Left lung (tissue), 10 donors: ENCODE measurements around the gene ZNF771. TPM values are rescaled to one million over a fixed set of nuclear protein-coding genes. Genes with fewer than 3 reads are reported as not detected.
A peak's percentile ranks its signal among the peaks of the same experiment; 100 is the strongest.

ENCODE experiments used
- ATAC-seq: fragments of 200-7000 bp; cut with Tn5 transposase; one replicate; pipeline ENCODE4 v1.9.1; 2020; ENCODE audit warnings: moderate library complexity
- DNase-seq, 4 donors: peaks; one replicate each; pipeline ENCODE4 v3.0.0-alpha.2; 2013 to 2020
- H3K27ac ChIP-seq, 2 donors: fragments of 200-600 bp; sonication (generic) in 1 of 2; one replicate each; pipeline versions ENCODE4 v1.5.0 to v1.8.0; 2020 to 2021
- H3K27me3 ChIP-seq, 2 donors: fragments of 200-600 bp; sonication (generic) in 1 of 2; one replicate each; pipeline versions ENCODE4 v1.5.0 to v1.8.0; 2020 to 2021
- H3K36me3 ChIP-seq, 2 donors: fragments of 200-600 bp; sonication (generic) in 1 of 2; one replicate each; pipeline versions ENCODE4 v1.5.0 to v1.8.0; 2020 to 2021
- H3K4me1 ChIP-seq, 2 donors: fragments of 200-600 bp; one replicate each; pipeline ENCODE4 v1.8.0; 2021
- H3K4me3 ChIP-seq, 2 donors: fragments of 200-600 bp; sonication (generic) in 1 of 2; one replicate each; pipeline versions ENCODE4 v1.5.0 to v1.8.0; 2020 to 2021; ENCODE audit warnings: mild to moderate bottlenecking in 1 of 2
- H3K9me3 ChIP-seq, 2 donors: fragments of 200-600 bp; sonication (generic) in 1 of 2; one replicate each; pipeline versions ENCODE4 v1.5.0 to v1.8.0; 2020 to 2021
- CTCF ChIP-seq, 2 donors: fragments of 200-600 bp; sonication (generic) in 1 of 2; IDR thresholded peaks; one replicate each; pipeline versions ENCODE4 v1.5.0 to v1.8.0; 2021; ENCODE audit warnings: antibody characterized with exemption in 2 of 2
- intact Hi-C, 2 donors: fragments of 100-400 bp; cut with DNase I; formaldehyde crosslinking; loops; one replicate each; pipeline versions ENCODE4 v1.11.2 to v1.14.2; 2022
- polyA plus RNA-seq, 6 donors: library from polyadenylated mRNA; unstranded; fragments of 120-200 nt; gene quantifications; one replicate each; pipeline ENCODE4 v1.2.1, GENCODE V29; 2013; ENCODE audit not compliant: insufficient read length in 6 of 6
- total RNA-seq, 2 donors: library from RNA; stranded (reverse); fragmentation: NEBNext Ultra II Directional; extraction: Animal tissue kit (Norgen Biotek cat#: 25700); gene quantifications; one replicate each; pipeline ENCODE4 v1.2.1, GENCODE V29; 2021
- donor health status: DM: no; HTN: yes; CAD: no.
- donor health status: DM: no; HTN: no; CAD: no.

The ZNF771 gene
- total and polyA plus RNA-seq, 8 donors, result 4.0 to 8.5 (median 5.8) TPM

GRCh38 chr16:30369938-30370455 lies 37.4 kb upstream of the ZNF771 start:
- H3K36me3 ChIP-seq, result peaks cover 0 to 19% of the 10 kb centered on the region in 2 donors
- no peaks in the 10 kb centered on the region for H3K27me3 ChIP-seq
- ATAC-seq, result no peak
- intact Hi-C loops, result no loop called here
- no peak for TF ChIP-seq CTCF (IDR thresholded peaks at IDR 0.05)
- peaks cover 4 to 42% of the 10 kb centered on the region in 2 donors for H3K4me1 ChIP-seq
- no peak for DNase-seq
- peak overlapping the region; percentile 76 to 93 for H3K4me3 ChIP-seq
- H3K27ac ChIP-seq, result peak overlapping the region; percentile 62 to 83
- no peaks in the 10 kb centered on the region for H3K9me3 ChIP-seq

- TF ChIP-seq CTCF (IDR thresholded peaks at IDR 0.05), result peak in 1 of 2 donors; percentile 33
- ATAC-seq, result peak; percentile 92
- Histone ChIP-seq H3K4me3 (peak within 1 kb of the TSS; percentile 76 to 93), H3K4me1 (peaks cover 4 to 42% of the 10 kb centered on the region in 2 donors), H3K36me3 (peaks cover 0 to 12% of the 10 kb centered on the region in 2 donors), H3K9me3 (no peaks in the 10 kb centered on the region), H3K27ac (peak within 1 kb of the TSS; percentile 90 to 92), H3K27me3 (no peaks in the 10 kb centered on the region)
- intact Hi-C loops, result no loop called here
- peak; percentile 96 to 100 (median 98) for DNase-seq
These were observed 36.8 kb upstream of the ZNF771 start, which contains the start of gene TBC1D10B for GRCh38 chr16:30370456-30371247. TSS of gene TBC1D10B (minus strand) at chr16:30370494. CDS start at chr16:30370183, 311 bp downstream.

GRCh38 chr16:30371248-30371816 lies 36.1 kb upstream of the ZNF771 start:
- Histone ChIP-seq H3K4me3 (peak overlapping the region; percentile 31 to 43), H3K9me3 (no peaks in the 10 kb centered on the region), H3K27me3 (no peaks in the 10 kb centered on the region), H3K27ac (peak overlapping the region; percentile 90 to 92), H3K36me3 (peaks cover 0 to 5% of the 10 kb centered on the region in 2 donors), H3K4me1 (peaks cover 4 to 35% of the 10 kb centered on the region in 2 donors)
- intact Hi-C loops, result no loop called here
- no peak for TF ChIP-seq CTCF (IDR thresholded peaks at IDR 0.05)
- ATAC-seq (no peak), DNase-seq (no peak)

- no peaks in the 10 kb centered on the region for H3K9me3 ChIP-seq
- H3K4me3 ChIP-seq, result no peak overlapping the region
- peaks cover 5 to 31% of the 10 kb centered on the region in 2 donors for H3K4me1 ChIP-seq
- ATAC-seq (no peak), DNase-seq (no peak)
- intact Hi-C loops, result no loop called here
- no peak overlapping the region for H3K27ac ChIP-seq
- no peaks in the 10 kb centered on the region for H3K36me3 ChIP-seq
- TF ChIP-seq CTCF (IDR thresholded peaks at IDR 0.05), result no peak
- H3K27me3 ChIP-seq, result no peaks in the 10 kb centered on the region
These were observed 35.2 kb upstream of the ZNF771 start for GRCh38 chr16:30372038-30372712.
